ENCODE measurements around the gene RBBP6.

GRCh38 chr16:24580665-24581064 lies 41.3 kb downstream of the RBBP6 start:
- TF ChIP-seq EZH2phosphoT487 (conservative IDR thresholded peaks at IDR 0.05; ENCODE audit: low read length) = no peak
- TF ChIP-seq, protein P1, sequence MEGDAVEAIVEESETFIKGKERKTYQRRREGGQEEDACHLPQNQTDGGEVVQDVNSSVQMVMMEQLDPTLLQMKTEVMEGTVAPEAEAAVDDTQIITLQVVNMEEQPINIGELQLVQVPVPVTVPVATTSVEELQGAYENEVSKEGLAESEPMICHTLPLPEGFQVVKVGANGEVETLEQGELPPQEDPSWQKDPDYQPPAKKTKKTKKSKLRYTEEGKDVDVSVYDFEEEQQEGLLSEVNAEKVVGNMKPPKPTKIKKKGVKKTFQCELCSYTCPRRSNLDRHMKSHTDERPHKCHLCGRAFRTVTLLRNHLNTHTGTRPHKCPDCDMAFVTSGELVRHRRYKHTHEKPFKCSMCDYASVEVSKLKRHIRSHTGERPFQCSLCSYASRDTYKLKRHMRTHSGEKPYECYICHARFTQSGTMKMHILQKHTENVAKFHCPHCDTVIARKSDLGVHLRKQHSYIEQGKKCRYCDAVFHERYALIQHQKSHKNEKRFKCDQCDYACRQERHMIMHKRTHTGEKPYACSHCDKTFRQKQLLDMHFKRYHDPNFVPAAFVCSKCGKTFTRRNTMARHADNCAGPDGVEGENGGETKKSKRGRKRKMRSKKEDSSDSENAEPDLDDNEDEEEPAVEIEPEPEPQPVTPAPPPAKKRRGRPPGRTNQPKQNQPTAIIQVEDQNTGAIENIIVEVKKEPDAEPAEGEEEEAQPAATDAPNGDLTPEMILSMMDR (IDR thresholded peaks at IDR 0.05; ENCODE audit: insufficient read depth, low read length, poor library complexity, severe bottlenecking) = no peak
